IMR-90 (cell line): Measurements from ENCODE around the gene FHAD1. TPM values are rescaled to one million over a fixed set of nuclear protein-coding genes. Genes with fewer than 3 reads are reported as not detected.

ENCODE experiments used
- ATAC-seq: fragments of 200-7000 bp; cut with Tn5 transposase; 2 replicates; pipeline ENCODE4 v1.9.1; 2020; ENCODE audit warnings: low read depth, mild to moderate bottlenecking, moderate library complexity
- BruUV-seq: library from RNA; stranded (reverse); fragments of 400-500 nt; replicated peaks from 2 replicates; lab custom pipeline; 2021; lab: Mats Ljungman, UMichigan
- CTCF ChIA-PET: fragments of 300-600 bp; formaldehyde crosslinking; extraction: SDS; loops from one replicate; lab custom pipeline; 2021; ENCODE audit warnings: antibody characterized with exemption; lab: Yijun Ruan, JAX
- POLR2A ChIA-PET: fragments of 300-600 bp; sonication (Branson Sonifier 250); formaldehyde crosslinking; loops from one replicate; lab custom pipeline; 2022; ENCODE audit warnings: antibody characterized with exemption; ENCODE audit not compliant: unreplicated experiment; lab: Charles Lee
- DNase-seq: peaks from one replicate; pipeline ENCODE4 v3.0.0; 2013
- H2AFZ ChIP-seq: replicated peaks from 2 replicates; pipeline ENCODE3; 2013; ENCODE audit warnings: low read length, mild to moderate bottlenecking; ENCODE audit not compliant: poor library complexity
- H2AK5ac ChIP-seq: 2 replicates; pipeline ENCODE4 v1.6.1; 2013; ENCODE audit warnings: low read depth, low read length, inconsistent platforms
- H2AK9ac ChIP-seq: replicated peaks from 2 replicates; pipeline ENCODE3; 2013; ENCODE audit warnings: mild to moderate bottlenecking, low read depth, low read length, moderate library complexity; ENCODE audit not compliant: poor library complexity
- H2BK120ac ChIP-seq: 2 replicates; pipeline ENCODE4 v1.6.1; 2013; ENCODE audit warnings: low read depth, low read length, inconsistent platforms
- H2BK15ac ChIP-seq: 3 replicates; pipeline ENCODE4 v1.6.1; 2013; ENCODE audit warnings: low read depth, low read length, inconsistent platforms
- H2BK20ac ChIP-seq: 2 replicates; pipeline ENCODE4 v1.6.1; 2013; ENCODE audit warnings: low read depth, mild to moderate bottlenecking, inconsistent platforms, low read length, moderate library complexity
- H2BK5ac ChIP-seq: 2 replicates; pipeline ENCODE4 v1.6.1; 2013; ENCODE audit warnings: mild to moderate bottlenecking, low read depth, low read length, inconsistent platforms; ENCODE audit not compliant: poor library complexity, severe bottlenecking
- H3K14ac ChIP-seq: replicated peaks from 2 replicates; pipeline ENCODE4 v1.6.1; 2013; ENCODE audit warnings: low read depth, low read length, inconsistent platforms
- H3K18ac ChIP-seq: 2 replicates; pipeline ENCODE4 v1.6.1; 2013; ENCODE audit warnings: low read depth, low read length, control low read depth
- H3K23ac ChIP-seq: 2 replicates; pipeline ENCODE4 v1.6.1; 2013; ENCODE audit warnings: low read depth, low read length, inconsistent platforms
- H3K27ac ChIP-seq: 2 replicates; pipeline ENCODE4 v1.5.1; 2013; ENCODE audit warnings: mild to moderate bottlenecking, control low read depth, low read length; ENCODE audit not compliant: insufficient read depth
- H3K27me3 ChIP-seq: 2 replicates; pipeline ENCODE4 v1.6.1; 2013; ENCODE audit warnings: low read length; ENCODE audit not compliant: control insufficient read depth, insufficient read depth
- H3K36me3 ChIP-seq: 2 replicates; pipeline ENCODE4 v1.6.1; 2013; ENCODE audit warnings: low read length, mixed read lengths; ENCODE audit not compliant: control insufficient read depth, insufficient read depth
- H3K4ac ChIP-seq: 2 replicates; pipeline ENCODE4 v1.6.1; 2013; ENCODE audit warnings: low read depth, low read length, inconsistent platforms
- H3K4me1 ChIP-seq: 2 replicates; pipeline ENCODE4 v1.6.1; 2013; ENCODE audit warnings: low read length, mixed read lengths; ENCODE audit not compliant: control insufficient read depth, insufficient read depth
- H3K4me2 ChIP-seq: 2 replicates; pipeline ENCODE4 v1.6.1; 2013; ENCODE audit warnings: low read depth, mild to moderate bottlenecking, control low read depth, low read length, moderate library complexity
- H3K4me3 ChIP-seq: 2 replicates; pipeline ENCODE4 v1.5.1; 2013; ENCODE audit warnings: low read depth, mild to moderate bottlenecking, control low read depth, low read length, moderate library complexity; ENCODE audit not compliant: insufficient read depth
- H3K56ac ChIP-seq: 2 replicates; pipeline ENCODE4 v1.6.1; 2013; ENCODE audit warnings: low read length, inconsistent platforms; ENCODE audit not compliant: insufficient read depth; ENCODE audit errors: extremely low read depth
- H3K79me1 ChIP-seq, 2 experiments: 2 replicates each; pipeline ENCODE4 v1.6.1; 2013; ENCODE audit warnings: low read length in 2 of 2, inconsistent platforms in 1 of 2, low read depth in 1 of 2
- H3K9ac ChIP-seq: 2 replicates; pipeline ENCODE4 v1.6.1; 2013; ENCODE audit warnings: low read depth, low read length, control low read depth
- H3K9me1 ChIP-seq: 2 replicates; pipeline ENCODE4 v1.6.1; 2013; ENCODE audit warnings: low read length, inconsistent platforms; ENCODE audit not compliant: insufficient read depth
- H3K9me3 ChIP-seq: 2 replicates; pipeline ENCODE4 v1.6.1; 2013; ENCODE audit warnings: low read length; ENCODE audit not compliant: control insufficient read depth, insufficient read depth
- H4K20me1 ChIP-seq: 2 replicates; pipeline ENCODE4 v1.6.1; 2013; ENCODE audit warnings: low read length, inconsistent platforms; ENCODE audit not compliant: insufficient read depth
- H4K5ac ChIP-seq: 2 replicates; pipeline ENCODE4 v1.6.1; 2013; ENCODE audit warnings: mild to moderate bottlenecking, low read depth, low read length, control low read depth
- H4K8ac ChIP-seq, 2 experiments: 2 replicates each; pipeline ENCODE4 v1.6.1; 2013; ENCODE audit warnings: low read depth in 2 of 2, low read length in 2 of 2, control low read depth in 1 of 2, inconsistent platforms in 1 of 2
- H4K91ac ChIP-seq: 2 replicates; pipeline ENCODE4 v1.6.1; 2013; ENCODE audit warnings: low read depth, low read length, inconsistent platforms; ENCODE audit not compliant: insufficient read depth
- BHLHE40 ChIP-seq: fragments of 150-350 bp; IDR thresholded peaks from 2 replicates; pipeline ENCODE4 v1.6.1; 2016; ENCODE audit warnings: mild to moderate bottlenecking, low read depth, low read length
- CHD1 ChIP-seq: IDR thresholded peaks from 2 replicates; pipeline ENCODE4 v1.6.1; 2012; ENCODE audit warnings: low read depth, low read length, improper control_type of control experiment
- FOS ChIP-seq: fragments of 150-350 bp; IDR thresholded peaks from 2 replicates; pipeline ENCODE4 v1.6.1; 2016; ENCODE audit warnings: low read depth, low read length
- POLR2A ChIP-seq: IDR thresholded peaks from 2 replicates; pipeline ENCODE4 v1.6.1; 2012; ENCODE audit warnings: mild to moderate bottlenecking, low read depth, low read length
- RCOR1 ChIP-seq: IDR thresholded peaks from 2 replicates; pipeline ENCODE4 v1.6.1; 2012; ENCODE audit warnings: mild to moderate bottlenecking, low read length, improper control_type of control experiment; ENCODE audit not compliant: insufficient replicate concordance
- SMC3 ChIP-seq: fragments of 150-350 bp; IDR thresholded peaks from 2 replicates; pipeline ENCODE4 v1.6.1; 2016; ENCODE audit warnings: low read depth, mild to moderate bottlenecking, antibody characterized with exemption, low read length, moderate library complexity
- USF2 ChIP-seq: fragments of 150-350 bp; IDR thresholded peaks from 2 replicates; pipeline ENCODE4 v1.6.1; 2017; ENCODE audit warnings: mild to moderate bottlenecking, antibody characterized with exemption, low read length, low read depth
- WGBS, 2 experiments: methylation state at CpG; one replicate each; pipeline versions ENCODE4 v1.1.5 to v1.1.7; 2013; ENCODE audit warnings: missing lambda C conversion rate in 2 of 2; ENCODE audit not compliant: insufficient read length in 1 of 2; ENCODE audit errors: extremely low coverage in 2 of 2; 5-methylcytosine and 5-hydroxymethylcytosine counted together
- dilution Hi-C: fragments of 300-500 bp; cut with HindIII; formaldehyde crosslinking; loops from one replicate; pipeline ENCODE4 v1.14.3; 2018; ENCODE audit warnings: low sequenced_read_pairs; ENCODE audit not compliant: unreplicated experiment
- in situ Hi-C: fragments of 300-500 bp; cut with MboI; formaldehyde crosslinking; loops from 3 replicates; pipeline ENCODE4 v1.14.3; 2019; ENCODE audit warnings: low sequenced_read_pairs, inconsistent platforms, mixed read lengths
- intact Hi-C: fragments of 100-400 bp; cut with micrococcal nuclease; formaldehyde crosslinking; loops from 2 replicates; pipeline ENCODE4 v1.10.0; 2022
- polyA plus RNA-seq, 3 experiments: library from polyadenylated mRNA; depleted of rRNA; stranded (reverse); fragments of >200 nt; gene quantifications; 2 replicates each; pipeline ENCODE4 v1.2.3, GENCODE V29; 2012; ENCODE audit warnings: low replicate concordance in 1 of 3
- total RNA-seq: library from RNA; depleted of rRNA; stranded (reverse); fragments of >200 nt; gene quantifications from 2 replicates; pipeline ENCODE4 v1.2.3, GENCODE V29; 2012

Gene FHAD1
- total and polyA plus RNA-seq, 2 of the 4 experiments (the other 2 are of a cell fraction): not detected

- H3K23ac ChIP-seq: 0 out of 2 replicates have a peak overlapping the region, but pooled peaks have one; percentile 25
- WGBS, 2 experiments: 100% methylated on average over 1 of the region's 10 CpGs; no CpG with 5 or more reads in 1 of the 2 experiments
- no peak overlapping the region for H2AK5ac ChIP-seq
- no peaks in the 10 kb centered on the region; the same call in 1 of the 2 replicates for H3K4me1 ChIP-seq
- BruUV-seq: no TSS peak
- H2AFZ ChIP-seq: no peak overlapping the region
- dilution Hi-C loops (no loop called here), intact Hi-C loops (no loop called here), in situ Hi-C loops (no loop called here)
- no peak overlapping the region for H2BK20ac ChIP-seq
- TF ChIP-seq FOS: no peak
- TF ChIP-seq RCOR1: no peak
- TF ChIP-seq USF2: peak; percentile 33; the same call in 1 of the 2 replicates
- TF ChIP-seq CHD1: no peak
- TF ChIP-seq BHLHE40: no peak
- TF ChIP-seq SMC3: no peak
- TF ChIP-seq POLR2A: no peak
- H3K9me1 ChIP-seq: no peaks in the 10 kb centered on the region
- H2AK9ac ChIP-seq: peak overlapping the region; percentile 11
- H3K14ac ChIP-seq: no peak overlapping the region
- no peaks in the 10 kb centered on the region for H3K36me3 ChIP-seq
- ATAC-seq: no peak
- DNase-seq: no peak
- no peaks in the 10 kb centered on the region for H4K20me1 ChIP-seq
- no peaks in the 10 kb centered on the region for H3K79me1 ChIP-seq
- no peak overlapping the region for H4K8ac ChIP-seq
- no peak overlapping the region for H4K5ac ChIP-seq
- peaks cover 13% of the 10 kb centered on the region for H3K27me3 ChIP-seq
- CTCF ChIA-PET: interaction anchor here (1.5 kb wide), 1 partner anchor 151 kb away, joined by 3 read pairs; no protein-coding TSS in a partner anchor
- H2BK5ac ChIP-seq: no peak overlapping the region
- no peak overlapping the region for H2BK15ac ChIP-seq
- no peak overlapping the region for H2BK120ac ChIP-seq
- H3K4ac ChIP-seq: no peak overlapping the region
- POLR2A ChIA-PET: no interaction called here
- no peak overlapping the region for H3K56ac ChIP-seq
- no peak overlapping the region for H3K4me3 ChIP-seq
- H3K9ac ChIP-seq: no peak overlapping the region
- no peak overlapping the region for H4K91ac ChIP-seq
- no peak overlapping the region for H3K18ac ChIP-seq
- H3K4me2 ChIP-seq: no peak overlapping the region
- no peaks in the 10 kb centered on the region for H3K9me3 ChIP-seq
- no peak overlapping the region for H3K27ac ChIP-seq
These were observed 32.7 kb downstream of the FHAD1 start for GRCh38 chr1:15279576-15280230.
